GM15510 (cell line): ENCODE data around the gene LCN9.

Experiments used
- POLR2A ChIP-seq: IDR thresholded peaks from 3 replicates; pipeline ENCODE4 v1.6.1; 2011; ENCODE audit warnings: borderline replicate concordance; ENCODE audit not compliant: insufficient read length; ENCODE audit errors: extremely low read depth

LCN9 gene

DNA sequence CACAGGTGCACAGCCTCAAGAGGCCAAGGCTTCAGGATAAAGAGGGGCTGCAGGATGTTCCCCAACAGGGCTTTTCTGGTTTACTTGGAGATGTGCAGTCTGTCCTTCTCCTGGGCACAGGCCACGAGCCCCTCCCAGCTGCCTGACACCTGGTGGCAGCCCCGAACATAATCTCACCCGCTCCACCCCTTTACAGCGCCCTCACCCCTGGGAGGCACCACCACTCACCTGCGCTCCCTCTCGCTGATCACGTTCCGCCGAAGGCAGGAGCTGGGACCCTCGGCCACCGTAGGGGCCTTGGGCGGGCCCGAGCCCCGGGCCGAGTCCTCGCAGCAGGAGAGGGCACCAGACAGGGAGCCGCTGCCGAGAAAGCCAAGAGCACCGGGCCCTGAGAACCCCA, 35.7 kb downstream of the LCN9 start:
- TF ChIP-seq POLR2A = no peak

DNA sequence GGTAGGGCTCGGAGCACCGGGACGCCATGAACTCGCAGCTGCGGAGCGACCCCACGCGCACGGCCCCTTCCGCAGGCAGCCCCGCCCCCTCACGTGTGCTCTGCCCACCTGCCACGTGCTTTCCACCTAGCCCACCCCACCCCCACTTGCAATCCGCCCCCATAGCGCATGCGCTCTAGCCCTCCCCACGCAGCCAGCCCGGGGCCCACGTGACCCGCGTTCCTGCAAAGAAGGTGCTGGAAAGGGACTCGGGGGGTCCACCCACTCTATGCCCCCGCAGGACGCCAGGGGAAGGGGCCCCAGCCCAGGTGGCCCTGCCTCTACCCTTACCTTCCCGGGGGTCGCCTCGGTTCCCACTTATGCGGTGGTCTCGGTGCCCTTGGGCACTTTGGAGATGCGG, 36.3 kb downstream of the LCN9 start, which contains the start of gene SOHLH1:
Gene SOHLH1, minus strand, starts transcription at position 42 of the 400 bp plus-strand sequence. Its CDS starts 14 bp downstream, at position 28.
- no peak for TF ChIP-seq POLR2A

DNA sequence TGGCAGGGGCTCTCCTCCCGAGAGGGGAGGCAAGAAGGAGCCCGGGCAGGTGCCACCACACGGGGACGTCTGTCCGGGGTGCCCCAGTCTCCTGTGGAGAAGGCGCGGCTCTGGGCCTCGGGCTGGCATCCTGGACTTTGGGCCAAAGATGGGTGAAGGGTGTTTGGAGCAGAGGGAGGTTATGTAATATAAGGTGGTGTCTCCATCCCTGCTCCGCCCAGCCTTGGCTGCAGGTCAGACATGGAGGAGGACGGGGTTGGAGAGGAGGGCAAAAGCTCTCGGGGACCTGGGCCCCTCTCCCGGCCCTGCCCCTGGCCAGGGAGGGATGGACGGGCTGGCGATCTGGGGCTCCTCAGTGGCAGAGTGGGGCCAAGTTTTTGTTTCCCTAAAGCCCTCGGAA, 37.4 kb downstream of the LCN9 start:
- no peak for TF ChIP-seq POLR2A

DNA sequence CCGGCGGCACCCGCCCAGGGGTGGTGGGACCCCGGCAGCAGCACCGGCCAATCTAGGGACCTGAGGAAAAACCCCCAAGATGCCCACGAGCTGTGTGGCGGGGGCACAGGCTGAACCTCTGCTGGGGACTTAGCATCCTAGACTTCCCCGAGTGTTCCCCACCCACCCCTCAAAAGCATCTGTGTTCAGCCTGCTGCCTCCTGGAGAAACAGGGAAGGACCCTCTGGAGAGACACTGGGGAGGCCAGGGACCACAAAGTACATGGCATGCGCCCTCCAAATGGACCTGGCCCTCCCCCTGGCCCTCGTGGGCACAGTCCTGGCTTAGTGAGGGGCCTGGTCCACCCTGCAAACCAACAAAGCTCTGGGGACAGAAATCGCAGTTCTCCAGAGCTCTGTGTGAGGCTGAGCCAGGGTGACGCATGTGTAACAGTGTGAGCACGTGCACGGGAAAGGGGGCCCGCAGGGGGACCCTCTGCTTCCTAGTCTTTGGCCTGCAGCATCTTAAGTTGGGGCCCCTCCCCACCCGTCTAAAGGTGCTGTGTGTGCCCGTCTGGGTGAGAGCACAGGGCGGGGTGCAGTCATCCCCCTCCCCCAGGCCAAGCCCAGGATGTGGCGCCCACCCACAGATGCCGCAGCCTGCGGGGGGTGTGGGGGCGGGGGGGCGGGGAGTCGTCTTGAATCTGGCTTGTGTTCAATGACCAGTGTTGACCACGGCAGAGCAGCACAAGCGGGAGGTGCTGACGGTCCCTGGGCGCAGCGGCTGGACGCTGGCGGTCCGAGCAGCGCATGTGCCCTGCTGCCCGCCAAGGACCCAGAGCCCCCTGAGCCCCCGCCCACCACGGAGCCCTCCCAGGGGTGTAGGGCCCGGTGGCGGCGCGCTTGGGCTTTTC, 38.2 kb downstream of the LCN9 start:
- no peak for TF ChIP-seq POLR2A

DNA sequence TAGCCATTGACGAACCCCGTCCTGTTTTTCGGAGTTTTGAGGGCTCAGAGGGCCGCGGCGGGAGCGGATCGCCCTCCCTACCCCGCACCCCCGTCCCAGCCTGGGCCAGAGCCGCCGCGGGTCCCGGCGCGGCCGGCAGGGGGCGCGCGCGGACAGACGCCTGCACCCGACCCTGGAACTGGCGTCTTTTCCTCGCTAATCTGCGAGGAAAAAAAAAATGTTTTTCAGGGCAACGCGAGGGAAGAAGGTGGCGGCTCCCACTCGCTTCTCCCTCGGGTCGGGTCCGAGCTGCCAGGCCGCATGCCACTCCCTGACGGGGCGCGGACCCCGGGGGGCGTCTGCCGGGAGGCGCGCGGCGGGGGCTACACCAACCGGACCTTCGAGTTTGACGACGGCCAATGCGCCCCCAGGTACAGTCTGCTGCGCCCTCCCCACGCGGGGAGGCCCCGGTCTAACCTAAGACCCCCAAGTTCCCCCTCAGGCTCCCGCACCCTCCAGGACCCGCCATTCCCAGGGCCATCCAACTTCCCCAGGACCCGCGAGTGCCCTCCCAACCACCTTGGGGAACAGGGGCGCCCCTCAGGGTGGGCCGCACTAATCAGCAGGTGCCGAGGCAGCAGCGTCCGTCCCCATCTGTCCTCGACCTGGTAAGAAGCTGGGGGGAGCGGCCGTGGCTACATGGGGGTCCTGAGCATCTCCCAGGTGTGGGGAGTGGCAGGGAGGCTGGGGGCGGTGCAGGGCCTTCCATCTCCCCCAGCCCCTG, 39.0 kb downstream of the LCN9 start, which contains the start of gene KCNT1:
Gene KCNT1, plus strand, starts transcription at position 227 of the 763 bp plus-strand sequence. Its CDS starts 74 bp downstream, at position 301.
- no peak for TF ChIP-seq POLR2A

GRCh38 chr9:135703726-135704125, 40.6 kb downstream of the LCN9 start:
- no peak for TF ChIP-seq POLR2A

DNA sequence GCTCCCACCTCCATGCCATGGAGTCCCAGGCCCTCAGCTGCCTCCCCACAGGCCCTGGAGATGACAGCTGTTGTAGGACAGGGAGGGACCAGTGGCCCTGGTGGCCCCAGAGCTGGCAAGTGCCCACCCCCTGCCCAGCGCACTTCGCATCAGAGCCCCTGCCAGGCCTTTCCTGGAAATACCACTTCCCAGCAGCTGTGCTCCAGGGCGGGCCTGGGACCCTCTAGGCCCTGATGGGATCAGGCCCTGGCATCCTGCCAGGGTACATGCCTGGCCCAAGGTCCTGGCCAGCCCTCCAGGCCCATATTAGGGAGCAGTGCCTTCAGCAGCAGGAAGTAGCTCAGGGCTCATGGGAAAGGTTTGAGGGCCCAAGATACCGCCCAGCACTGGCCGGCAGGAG, 41.4 kb downstream of the LCN9 start:
- TF ChIP-seq POLR2A = no peak

DNA sequence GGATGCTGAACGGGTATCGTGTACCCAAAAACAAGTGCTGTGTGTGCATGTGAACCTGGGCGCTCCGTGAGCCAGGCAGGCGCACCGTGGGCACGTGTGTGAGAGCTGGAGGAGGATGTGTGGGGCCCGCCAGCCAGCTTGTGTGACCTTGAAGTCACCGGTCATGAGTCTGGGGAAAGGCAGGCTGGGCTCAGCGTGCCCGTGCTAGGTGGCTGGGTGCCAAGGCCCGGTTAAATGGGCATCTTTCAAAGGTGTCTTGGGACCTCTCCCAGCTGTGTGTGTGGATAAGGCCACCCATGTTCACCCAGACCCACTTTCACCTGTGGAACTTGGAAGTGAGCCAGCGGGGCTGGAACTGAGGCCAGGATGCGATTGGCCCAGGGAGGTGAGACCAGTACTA, 42.3 kb downstream of the LCN9 start:
- TF ChIP-seq POLR2A = no peak

DNA sequence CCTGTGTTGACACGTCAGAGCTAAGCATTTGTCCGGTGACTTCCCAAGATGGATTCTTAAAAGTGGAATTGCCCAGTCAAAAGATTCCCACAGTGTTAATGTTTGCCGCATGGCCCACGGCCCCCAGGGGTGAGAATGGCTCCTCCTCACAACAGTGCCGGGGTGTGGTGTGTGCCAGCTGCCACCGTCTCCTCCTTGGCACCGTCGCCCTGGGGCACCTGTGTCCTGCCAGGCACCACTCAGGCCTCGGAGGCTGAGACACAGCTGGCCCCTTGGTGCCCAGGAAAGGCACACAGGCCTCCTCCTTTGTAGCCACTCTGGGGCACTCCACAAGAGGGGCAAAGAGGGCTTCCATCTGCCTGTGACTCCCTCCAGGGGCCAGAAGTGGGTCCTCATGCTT, 43.2 kb downstream of the LCN9 start:
- no peak for TF ChIP-seq POLR2A

GRCh38 chr9:135707252-135708138, 44.4 kb downstream of the LCN9 start:
- TF ChIP-seq POLR2A = no peak

GRCh38 chr9:135708164-135708563, 45.1 kb downstream of the LCN9 start:
- no peak for TF ChIP-seq POLR2A

GRCh38 chr9:135711391-135711790, 48.3 kb downstream of the LCN9 start:
- no peak for TF ChIP-seq POLR2A

DNA sequence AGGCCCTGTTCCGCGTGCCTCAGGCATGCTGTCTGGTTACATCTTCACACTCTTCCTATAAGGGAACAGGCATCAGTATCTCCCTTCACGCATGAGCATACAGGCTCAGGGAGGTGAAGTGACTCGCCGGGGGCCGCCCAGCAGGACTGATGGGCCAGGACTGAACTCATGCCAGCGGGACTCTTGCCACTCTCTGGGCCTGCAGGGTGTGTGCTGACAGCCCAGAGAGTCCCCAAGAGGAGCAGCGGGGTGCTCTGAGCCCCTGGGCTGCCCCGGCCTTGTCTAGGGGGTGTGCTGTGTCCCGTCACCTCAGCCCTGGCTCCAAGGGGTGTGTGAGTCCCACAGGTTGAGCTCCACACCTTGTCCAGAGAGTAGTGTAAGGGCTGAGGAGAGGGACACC, 48.8 kb downstream of the LCN9 start:
- TF ChIP-seq POLR2A = no peak

DNA sequence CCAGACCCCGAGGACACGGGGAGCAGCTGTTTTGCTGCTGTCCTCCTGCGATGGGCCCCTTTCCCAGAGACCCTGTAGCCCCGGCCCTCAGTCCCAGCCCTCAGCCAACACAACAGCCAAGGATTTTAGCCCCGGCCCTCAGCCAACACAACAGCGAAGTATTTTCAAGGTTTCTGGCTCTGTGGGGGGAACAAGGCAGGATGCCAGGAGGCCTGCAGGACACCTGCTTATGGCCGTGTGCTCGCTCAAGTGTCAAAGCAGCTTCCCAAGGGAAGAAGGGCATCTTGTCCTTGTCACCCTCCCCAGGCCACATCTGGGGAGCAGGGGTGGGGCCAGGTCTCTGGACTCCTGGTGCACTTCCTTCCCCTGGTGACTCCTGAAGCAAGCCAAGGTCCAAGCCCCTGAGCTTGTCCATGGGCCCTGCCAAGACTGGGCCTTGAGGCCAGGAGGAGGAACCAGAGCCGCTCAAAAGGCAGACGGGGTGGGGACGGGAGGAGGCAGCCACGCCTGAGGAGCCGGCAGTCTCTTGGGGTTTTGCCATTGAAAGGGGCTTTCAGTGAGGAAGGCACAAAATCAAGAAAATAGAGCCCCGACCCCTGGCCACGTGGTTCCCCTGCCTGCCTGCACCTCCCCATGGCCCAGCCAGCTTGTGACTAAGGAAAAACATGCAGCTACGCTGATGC, 49.6 kb downstream of the LCN9 start:
- no peak for TF ChIP-seq POLR2A
